ENCODE results near the gene TMEM132D. TPM values are rescaled to one million over a fixed set of nuclear protein-coding genes. Genes with fewer than 3 reads are reported as not detected.

The TMEM132D gene
- total and polyA plus RNA-seq, 2 of the 8 experiments (the other 6 are each of a cell fraction or from before 2014, with no cell fraction given) = 3.5 to 10.1 TPM

DNA sequence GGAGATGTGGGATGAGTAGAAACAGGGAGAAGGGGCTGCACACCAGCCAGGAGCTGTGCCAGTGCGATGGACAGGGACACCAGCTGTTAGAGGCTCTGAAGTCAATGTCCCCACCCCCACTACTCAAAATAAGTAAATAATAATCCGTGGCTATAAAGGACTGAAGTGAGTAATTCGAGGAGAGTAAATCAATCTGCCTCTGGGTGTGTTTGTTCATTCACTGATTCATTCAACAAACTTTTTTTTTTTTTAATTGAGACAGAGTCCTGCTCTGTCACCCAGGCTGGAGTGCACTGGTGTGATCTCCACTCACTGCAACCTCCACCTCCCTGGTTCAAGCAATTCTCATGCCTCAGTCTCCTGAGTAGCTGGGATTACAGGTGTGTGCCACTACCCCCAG lies 363.6 kb downstream of the TMEM132D start (continued):
- TF ChIP-seq CHD7 (IDR thresholded peaks at IDR 0.05; ENCODE audit: insufficient replicate concordance, low read length) = no peak
- TF ChIP-seq NRF1 (IDR thresholded peaks at IDR 0.05; ENCODE audit: low read depth, low read length) = no peak
- TF ChIP-seq HDAC2 (IDR thresholded peaks at IDR 0.05; ENCODE audit: borderline replicate concordance in 1 of 2, low read depth in 2 of 2, low read length in 2 of 2) = no peak
- no peak for TF ChIP-seq TBP (IDR thresholded peaks at IDR 0.05; ENCODE audit: low read depth, low read length)
- TF ChIP-seq KDM1A (IDR thresholded peaks at IDR 0.05; ENCODE audit: borderline replicate concordance, low read length) = no peak

All from H1 (cell line).